Loucy (cell line): ENCODE data around the gene PPIE.

Source experiments
- H2AFZ ChIP-seq: fragments of 200-600 bp; sonication (generic); 2 replicates; pipeline ENCODE4 v1.6.0; 2016; ENCODE audit warnings: antibody characterized with exemption, mild to moderate bottlenecking, low read length, moderate library complexity
- H3F3A ChIP-seq: fragments of 200-600 bp; 2 replicates; pipeline ENCODE4 v1.6.0; 2016; ENCODE audit warnings: antibody characterized with exemption, low read depth, mild to moderate bottlenecking
- H3K27me3 ChIP-seq: fragments of 200-600 bp; sonication (generic); 2 replicates; pipeline ENCODE4 v1.6.1; 2014; ENCODE audit warnings: low read length, mild to moderate bottlenecking; ENCODE audit not compliant: insufficient read depth, poor library complexity, severe bottlenecking
- H3K36me3 ChIP-seq: fragments of 200-600 bp; sonication (generic); 2 replicates; pipeline ENCODE4 v1.6.1; 2016; ENCODE audit warnings: low read length; ENCODE audit not compliant: insufficient read depth
- H3K4me1 ChIP-seq: fragments of 200-600 bp; sonication (generic); 2 replicates; pipeline ENCODE4 v1.5.1; 2014; ENCODE audit warnings: low read length, mild to moderate bottlenecking; ENCODE audit not compliant: insufficient read depth, poor library complexity, severe bottlenecking
- H3K4me2 ChIP-seq: fragments of 200-600 bp; sonication (generic); 2 replicates; pipeline ENCODE4 v1.6.0; 2014; ENCODE audit warnings: antibody characterized with exemption, low read length, low read depth, mild to moderate bottlenecking; ENCODE audit not compliant: poor library complexity, severe bottlenecking
- H3K4me3 ChIP-seq: fragments of 200-600 bp; sonication (generic); 2 replicates; pipeline ENCODE4 v1.5.1; 2014; ENCODE audit warnings: low read length, mild to moderate bottlenecking, mixed read lengths; ENCODE audit not compliant: poor library complexity, severe bottlenecking
- H3K79me2 ChIP-seq: fragments of 200-600 bp; sonication (generic); 2 replicates; pipeline ENCODE4 v1.6.1; 2014; ENCODE audit warnings: low read length; ENCODE audit not compliant: insufficient read depth
- H3K9ac ChIP-seq: fragments of 200-600 bp; sonication (generic); 2 replicates; pipeline ENCODE4 v1.6.0; 2014; ENCODE audit warnings: mild to moderate bottlenecking, low read depth, low read length, moderate library complexity; ENCODE audit not compliant: poor library complexity, severe bottlenecking
- H3K9me2 ChIP-seq: fragments of 200-600 bp; sonication (generic); replicated peaks from 2 replicates; pipeline ENCODE4 v1.6.1; 2016; ENCODE audit warnings: low read depth, low read length, mixed read lengths
- H3K9me3 ChIP-seq: fragments of 200-600 bp; sonication (generic); 2 replicates; pipeline ENCODE4 v1.6.1; 2014; ENCODE audit warnings: mild to moderate bottlenecking, antibody characterized with exemption, low read length, low read depth; ENCODE audit not compliant: insufficient read depth
- H4K20me1 ChIP-seq: fragments of 200-600 bp; sonication (generic); 2 replicates; pipeline ENCODE4 v1.6.0; 2014; ENCODE audit warnings: antibody characterized with exemption, low read length, mild to moderate bottlenecking; ENCODE audit not compliant: insufficient read depth, poor library complexity, severe bottlenecking
- CTCF ChIP-seq: fragments of 200-600 bp; sonication (generic); conservative IDR thresholded peaks from 2 replicates; pipeline ENCODE4 v1.5.1; 2014; ENCODE audit warnings: mild to moderate bottlenecking, antibody characterized with exemption, low read length
- EZH2phosphoT487 ChIP-seq: fragments of 200-600 bp; IDR thresholded peaks from 2 replicates; pipeline ENCODE4 v1.6.1; 2018; ENCODE audit warnings: antibody characterized with exemption, mild to moderate bottlenecking, moderate library complexity, borderline replicate concordance

PPIE gene

GRCh38 chr1:39696448-39696847 lies 42.2 kb upstream of the PPIE start:
- H3K9me2 ChIP-seq: no peaks in the 10 kb centered on the region
- no peaks in the 10 kb centered on the region for H3F3A ChIP-seq
- no peak overlapping the region for H2AFZ ChIP-seq
- H3K27me3 ChIP-seq: no peaks in the 10 kb centered on the region
- no peak for TF ChIP-seq CTCF
- TF ChIP-seq EZH2phosphoT487: no peak
- no peaks in the 10 kb centered on the region for H3K9me3 ChIP-seq
- H3K4me3 ChIP-seq: no peak overlapping the region
- no peak overlapping the region for H3K4me2 ChIP-seq
- H4K20me1 ChIP-seq: no peaks in the 10 kb centered on the region
- H3K9ac ChIP-seq: no peak overlapping the region
- H3K4me1 ChIP-seq: no peaks in the 10 kb centered on the region
- H3K79me2 ChIP-seq: no peaks in the 10 kb centered on the region
- no peaks in the 10 kb centered on the region for H3K36me3 ChIP-seq

- Histone ChIP-seq H3K27me3 (no peaks in the 10 kb centered on the region), H3K36me3 (no peaks in the 10 kb centered on the region), H4K20me1 (no peaks in the 10 kb centered on the region), H3K4me1 (no peaks in the 10 kb centered on the region), H3K9me3 (no peaks in the 10 kb centered on the region), H3F3A (no peaks in the 10 kb centered on the region), H2AFZ (no peak overlapping the region), H3K9me2 (no peaks in the 10 kb centered on the region), H3K4me3 (no peak overlapping the region), H3K79me2 (no peaks in the 10 kb centered on the region), H3K9ac (no peak overlapping the region), H3K4me2 (no peak overlapping the region)
- no peak for TF ChIP-seq EZH2phosphoT487
- no peak for TF ChIP-seq CTCF
Measured at GRCh38 chr1:39698568-39698967, 40.1 kb upstream of the PPIE start.

GRCh38 chr1:39699419-39699818 lies 39.3 kb upstream of the PPIE start:
- Histone ChIP-seq H3K79me2 (no peaks in the 10 kb centered on the region), H3K4me2 (no peak overlapping the region), H4K20me1 (no peaks in the 10 kb centered on the region), H3K4me1 (no peaks in the 10 kb centered on the region), H3K9ac (no peak overlapping the region), H3K9me2 (no peaks in the 10 kb centered on the region), H3K4me3 (no peak overlapping the region), H2AFZ (no peak overlapping the region), H3F3A (no peaks in the 10 kb centered on the region), H3K9me3 (no peaks in the 10 kb centered on the region), H3K27me3 (no peaks in the 10 kb centered on the region), H3K36me3 (no peaks in the 10 kb centered on the region)
- TF ChIP-seq EZH2phosphoT487 (no peak), CTCF (no peak)
